Hematopoietic multipotent progenitor cell treated with erythropoietin and hydrocortisone succinate and interleukin-3 and kit ligand, for 17 days (in vitro differentiated cells): ENCODE data around the gene CROCC2.

Experiments
- DNase-seq: peaks from one replicate; pipeline ENCODE4 v3.0.0-alpha.2; 2015; ENCODE audit warnings: low spot score

CROCC2 gene

GRCh38 chr2:240875228-240876034, 30.7 kb upstream of the CROCC2 start:
- DNase-seq = no peak

- no peak for DNase-seq
Observed at GRCh38 chr2:240876035-240876474, 30.1 kb upstream of the CROCC2 start.

GRCh38 chr2:240876475-240877251, 29.5 kb upstream of the CROCC2 start:
- no peak for DNase-seq

DNA sequence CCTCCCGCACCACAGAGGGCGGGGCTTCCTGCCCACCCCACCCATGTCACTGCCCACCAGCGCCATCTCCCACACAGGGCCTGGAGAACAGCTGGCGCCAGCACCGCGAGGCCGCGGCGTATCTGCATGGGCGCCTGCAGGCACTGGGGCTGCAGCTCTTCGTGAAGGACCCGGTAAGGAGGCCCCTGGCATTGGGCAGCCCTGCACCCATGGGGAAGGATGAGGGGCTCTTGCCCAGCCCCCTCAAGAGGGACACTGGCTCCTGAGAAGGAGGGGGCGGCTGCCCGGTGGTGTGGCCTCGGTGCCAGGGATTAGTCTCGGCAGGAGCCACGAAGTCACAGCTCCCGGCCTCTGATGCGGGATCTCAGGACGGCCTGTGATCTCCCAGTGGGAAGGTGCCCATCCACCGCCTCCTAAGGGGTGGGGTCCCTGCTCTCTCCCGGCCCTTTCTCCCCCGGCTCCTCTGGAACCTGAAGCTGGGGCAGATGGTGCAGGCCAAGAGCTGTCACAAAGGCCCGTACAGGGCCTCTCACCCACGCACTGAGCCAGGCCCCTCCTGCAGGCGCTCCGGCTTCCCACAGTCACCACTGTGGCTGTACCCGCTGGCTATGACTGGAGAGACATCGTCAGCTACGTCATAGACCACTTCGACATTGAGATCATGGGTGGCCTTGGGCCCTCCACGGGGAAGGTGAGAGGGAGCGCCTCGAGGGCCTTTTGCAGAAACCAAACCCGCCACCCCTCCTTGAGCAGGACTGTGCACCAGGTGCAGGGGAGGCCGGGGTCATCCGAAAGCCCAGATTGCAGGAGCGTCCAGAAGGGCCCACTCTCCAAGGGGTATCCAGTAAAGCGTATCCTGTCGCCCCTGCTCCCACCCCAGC, 28.4 kb upstream of the CROCC2 start:
- DNase-seq = no peak

- DNase-seq = no peak
Observed at GRCh38 chr2:240878341-240878936, 27.7 kb upstream of the CROCC2 start.

DNA sequence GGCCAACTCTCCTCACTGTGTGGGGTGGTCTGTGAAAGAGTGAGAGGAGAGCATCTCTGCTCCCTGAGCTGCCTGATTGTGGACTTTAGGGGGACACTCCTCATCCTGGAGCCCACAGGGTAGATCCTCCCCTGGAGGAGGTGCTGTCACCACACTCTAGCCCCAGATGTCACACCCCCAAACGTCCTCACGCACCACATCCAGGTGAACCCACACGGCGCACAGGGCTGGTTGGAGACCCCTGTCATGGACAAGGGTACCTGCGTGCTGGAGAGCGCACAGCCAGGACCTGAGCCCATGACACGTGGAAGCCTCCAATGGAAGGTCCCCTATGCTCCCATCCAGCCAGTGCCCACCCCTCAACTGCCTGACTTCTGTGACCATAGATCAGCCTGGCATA, 27.0 kb upstream of the CROCC2 start:
- no peak for DNase-seq

DNA sequence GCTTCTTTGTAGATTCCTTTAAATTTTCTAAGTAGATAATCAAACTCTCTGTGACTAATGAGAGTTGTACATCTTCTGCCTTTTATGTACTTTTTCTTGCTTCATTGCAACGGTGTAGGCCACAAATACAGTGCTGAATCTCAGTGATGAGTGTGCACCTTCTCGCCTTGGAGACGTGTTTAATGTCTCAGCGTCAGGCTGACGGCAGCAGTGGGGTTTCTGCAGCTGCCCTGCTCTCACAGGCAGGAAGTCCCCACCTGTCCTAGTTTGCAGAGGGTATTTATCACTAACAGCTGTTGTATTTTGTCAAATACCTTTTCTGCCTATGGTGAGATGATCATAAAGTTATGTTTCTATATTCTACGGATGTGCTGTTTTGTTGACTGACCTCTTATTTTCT, 24.2 kb upstream of the CROCC2 start:
- DNase-seq = no peak

DNA sequence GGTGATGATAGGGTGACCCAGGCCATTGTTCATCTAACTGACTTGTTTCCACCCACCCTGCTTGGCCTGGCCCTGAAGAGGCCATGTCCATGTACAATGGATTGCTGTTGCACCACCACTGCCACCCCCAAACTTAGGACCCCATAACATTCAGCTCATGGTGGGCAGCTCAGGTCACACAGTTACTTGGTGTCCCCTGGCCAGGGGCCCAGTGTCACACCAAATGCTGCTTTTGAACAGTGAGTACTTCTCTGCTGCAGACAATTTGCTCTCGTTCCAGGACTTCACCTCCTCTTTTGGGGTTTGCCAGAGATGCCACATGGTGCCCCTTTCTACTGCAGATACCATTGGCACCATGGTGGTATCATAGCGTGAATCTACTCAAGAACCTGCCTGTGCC, 21.9 kb upstream of the CROCC2 start:
- no peak for DNase-seq

DNA sequence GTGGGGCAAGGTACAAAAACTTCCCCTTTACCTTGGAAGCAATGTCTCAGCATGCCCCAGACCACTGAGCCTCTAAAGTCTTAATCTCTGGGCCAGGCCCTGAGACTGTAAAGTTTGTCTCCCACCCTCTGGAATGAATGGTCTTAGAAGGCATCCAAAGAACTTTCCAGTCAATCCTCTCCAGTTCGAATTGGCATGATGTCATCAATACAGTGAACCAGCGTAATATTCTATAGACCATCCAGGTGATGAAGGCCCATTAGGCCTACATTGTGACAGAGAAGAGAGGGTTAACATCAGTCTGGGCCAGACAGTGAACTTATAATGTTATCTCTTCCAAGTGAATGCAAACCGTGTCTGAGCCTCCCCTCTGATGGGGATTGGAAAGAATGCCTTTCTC, 21.4 kb upstream of the CROCC2 start:
- no peak for DNase-seq

- no peak for DNase-seq
Observed at GRCh38 chr2:240885566-240885965, 20.6 kb upstream of the CROCC2 start.

DNA sequence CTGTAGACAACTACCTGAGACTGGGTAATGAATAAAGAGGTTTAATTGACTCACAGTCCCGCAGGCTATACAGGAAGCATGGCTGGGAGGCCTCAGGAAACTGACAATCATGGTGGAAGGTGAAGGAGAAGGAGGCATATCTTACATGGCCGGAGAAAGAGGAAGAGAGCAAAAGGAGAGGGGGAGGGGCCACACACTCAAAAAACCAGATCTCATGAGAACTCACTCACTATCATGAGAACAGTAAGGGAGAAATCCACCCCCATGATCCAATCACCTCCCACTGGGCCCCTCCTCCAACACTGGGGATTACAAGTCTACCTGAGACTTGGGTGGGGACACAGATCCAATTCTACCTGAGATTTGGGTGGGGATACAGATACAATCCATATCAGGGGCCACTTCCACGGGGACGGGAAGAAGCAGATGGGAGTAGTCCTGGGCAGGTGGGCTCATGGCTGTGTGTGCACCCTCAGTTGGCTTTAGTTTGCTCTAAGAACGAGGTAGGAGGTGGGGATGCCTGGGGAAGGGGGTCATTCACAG, 20.0 kb upstream of the CROCC2 start:
- DNase-seq = no peak

- no peak for DNase-seq
Observed at GRCh38 chr2:240886678-240887609, 19.2 kb upstream of the CROCC2 start.

- DNase-seq = no peak
Observed at GRCh38 chr2:240887631-240888030, 18.5 kb upstream of the CROCC2 start.

GRCh38 chr2:240888130-240888889, 17.8 kb upstream of the CROCC2 start:
- DNase-seq = no peak

GRCh38 chr2:240888890-240889573, 17.1 kb upstream of the CROCC2 start:
- DNase-seq = no peak

DNA sequence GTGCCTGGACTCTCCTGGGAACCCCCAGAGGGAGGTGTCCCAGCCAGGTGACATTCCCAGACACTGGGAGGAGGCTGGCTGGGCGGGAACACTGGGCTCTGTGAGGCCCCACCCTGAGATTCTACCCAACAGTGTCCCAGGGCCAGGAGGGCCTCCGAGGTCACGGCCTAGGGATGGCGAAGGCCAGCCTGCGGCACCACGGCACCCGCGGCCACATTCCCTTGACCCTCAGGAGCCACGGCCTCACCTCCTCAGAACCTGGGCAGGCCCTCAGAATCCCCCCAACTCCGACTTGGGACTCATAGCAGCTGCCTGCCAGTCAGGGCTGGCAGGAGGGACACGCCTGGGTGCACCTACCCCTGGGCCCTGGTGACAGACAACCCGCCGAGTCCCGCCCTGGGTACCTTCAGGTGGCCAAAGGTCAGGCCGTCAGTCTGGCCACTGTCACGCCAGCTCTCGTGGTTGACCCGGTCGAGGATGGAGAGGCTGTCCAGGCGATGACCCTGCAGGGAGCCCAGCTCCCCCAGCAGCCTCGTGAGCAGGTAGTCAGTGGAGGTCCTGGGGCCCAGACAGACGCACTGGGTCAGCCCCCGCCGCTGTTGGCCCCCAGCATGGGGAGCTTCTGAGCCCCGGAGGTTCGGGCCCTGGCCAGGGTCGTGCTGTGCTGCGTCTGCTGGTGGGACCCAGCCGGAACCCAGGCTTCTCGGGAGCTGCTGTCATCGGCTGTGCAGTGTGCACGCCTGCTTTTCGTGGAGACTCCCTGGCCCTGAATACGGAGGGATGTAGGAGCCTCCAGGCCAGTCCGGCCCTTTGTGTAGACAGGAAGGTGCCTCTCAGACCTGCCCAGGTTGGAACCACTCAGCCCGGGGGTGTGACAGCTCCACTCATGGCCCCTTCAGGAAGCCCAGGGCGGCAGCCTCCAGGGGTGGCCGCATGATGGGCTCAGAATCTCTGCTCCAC, 16.3 kb upstream of the CROCC2 start:
- no peak for DNase-seq

GRCh38 chr2:240890691-240891090, 15.4 kb upstream of the CROCC2 start:
- no peak for DNase-seq
